GM08714 (cell line): ENCODE results near the gene RCOR1.
"Not testable (repeated sequence)": the region's sequence is repeated elsewhere in the genome, so short reads cannot be mapped to it uniquely, and the experiment has no call there.

Experiments
- H3K4me3 ChIP-seq: fragments of 200-500 bp; sonication (Bioruptor generic); 2 replicates; pipeline ENCODE4 v1.5.1; 2014; ENCODE audit warnings: mild to moderate bottlenecking, low read length, inconsistent platforms
- ZNF274 ChIP-seq: IDR thresholded peaks from 2 replicates; pipeline ENCODE4 v1.6.1; 2012; ENCODE audit warnings: mild to moderate bottlenecking, low read depth, low read length

RCOR1 gene

GRCh38 chr14:102620413-102620812 lies 28.0 kb downstream of the RCOR1 start:
- H3K4me3 ChIP-seq = no peak overlapping the region
- TF ChIP-seq ZNF274 = no peak

GRCh38 chr14:102622262-102622885 lies 29.9 kb downstream of the RCOR1 start:
- TF ChIP-seq ZNF274 = no peak
- no peak overlapping the region for H3K4me3 ChIP-seq

DNA sequence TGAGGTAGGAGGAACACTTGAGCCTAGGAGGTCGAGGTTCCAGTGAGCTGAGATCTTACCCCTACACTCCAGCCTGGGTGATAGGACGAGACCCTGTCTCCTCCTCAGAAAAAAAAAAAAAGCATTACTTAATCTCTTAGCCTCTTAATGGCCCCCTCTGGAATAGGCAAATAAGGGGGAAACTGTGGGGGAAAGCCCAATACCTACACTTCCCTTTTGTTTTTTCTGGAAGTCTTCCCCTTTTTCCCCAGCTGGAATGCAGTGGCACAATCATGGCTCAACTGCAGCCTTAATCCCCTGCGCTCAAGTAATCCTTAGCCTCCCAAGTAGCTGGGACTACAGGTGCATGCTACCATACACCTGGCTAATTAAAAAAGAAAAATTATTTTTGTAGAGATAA lies 32.2 kb downstream of the RCOR1 start:
- no peak overlapping the region for H3K4me3 ChIP-seq
- TF ChIP-seq ZNF274 = no peak

- H3K4me3 ChIP-seq = no peak overlapping the region
- TF ChIP-seq ZNF274 = no peak
Observed at GRCh38 chr14:102625564-102626296, 33.3 kb downstream of the RCOR1 start.

DNA sequence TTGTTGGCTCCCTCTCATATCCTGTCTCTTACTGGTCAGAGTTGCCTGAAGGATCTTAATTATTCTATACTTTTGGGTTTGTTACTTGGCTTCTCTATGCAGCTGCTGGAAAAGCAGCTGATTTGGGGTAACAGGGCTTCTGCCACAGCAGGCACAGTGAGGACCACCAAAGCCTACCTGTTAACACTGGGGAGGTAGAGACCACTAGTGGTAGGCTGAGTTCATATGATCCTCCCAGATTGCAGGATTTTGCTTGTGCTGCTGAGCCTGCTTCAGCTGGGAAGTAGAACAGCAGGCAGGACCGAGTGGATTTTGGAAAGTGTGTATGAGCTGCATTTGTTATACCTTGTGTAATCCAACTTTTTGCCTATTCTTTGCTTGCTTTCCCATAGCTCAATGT lies 34.1 kb downstream of the RCOR1 start:
- no peak for TF ChIP-seq ZNF274
- no peak overlapping the region for H3K4me3 ChIP-seq

GRCh38 chr14:102629011-102629444 lies 36.6 kb downstream of the RCOR1 start:
- no peak overlapping the region for H3K4me3 ChIP-seq
- no peak for TF ChIP-seq ZNF274

GRCh38 chr14:102629808-102630350 lies 37.4 kb downstream of the RCOR1 start:
- no peak for TF ChIP-seq ZNF274
- H3K4me3 ChIP-seq = no peak overlapping the region

DNA sequence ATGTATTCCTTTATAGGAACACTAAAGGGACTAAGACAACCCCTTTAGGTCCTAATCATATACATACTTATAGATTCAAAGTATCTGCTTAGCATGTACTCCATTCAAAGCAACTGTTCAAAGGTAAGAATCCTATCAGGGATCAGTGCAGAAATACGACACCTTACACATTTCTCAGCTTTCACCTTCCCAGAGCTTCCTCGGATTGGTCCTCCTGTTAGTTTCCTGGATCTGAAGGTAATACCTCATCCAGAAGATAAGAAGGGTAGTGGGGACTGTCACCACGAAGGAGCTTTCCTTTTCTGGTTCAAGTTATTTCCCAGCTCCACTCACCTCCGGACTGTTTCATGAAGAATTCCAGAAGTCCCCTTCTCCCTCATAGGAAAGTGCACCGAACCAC lies 38.0 kb downstream of the RCOR1 start:
- no peak overlapping the region for H3K4me3 ChIP-seq
- no peak for TF ChIP-seq ZNF274

- no peak for TF ChIP-seq ZNF274
Observed at GRCh38 chr14:102630881-102631280, 38.4 kb downstream of the RCOR1 start.

DNA sequence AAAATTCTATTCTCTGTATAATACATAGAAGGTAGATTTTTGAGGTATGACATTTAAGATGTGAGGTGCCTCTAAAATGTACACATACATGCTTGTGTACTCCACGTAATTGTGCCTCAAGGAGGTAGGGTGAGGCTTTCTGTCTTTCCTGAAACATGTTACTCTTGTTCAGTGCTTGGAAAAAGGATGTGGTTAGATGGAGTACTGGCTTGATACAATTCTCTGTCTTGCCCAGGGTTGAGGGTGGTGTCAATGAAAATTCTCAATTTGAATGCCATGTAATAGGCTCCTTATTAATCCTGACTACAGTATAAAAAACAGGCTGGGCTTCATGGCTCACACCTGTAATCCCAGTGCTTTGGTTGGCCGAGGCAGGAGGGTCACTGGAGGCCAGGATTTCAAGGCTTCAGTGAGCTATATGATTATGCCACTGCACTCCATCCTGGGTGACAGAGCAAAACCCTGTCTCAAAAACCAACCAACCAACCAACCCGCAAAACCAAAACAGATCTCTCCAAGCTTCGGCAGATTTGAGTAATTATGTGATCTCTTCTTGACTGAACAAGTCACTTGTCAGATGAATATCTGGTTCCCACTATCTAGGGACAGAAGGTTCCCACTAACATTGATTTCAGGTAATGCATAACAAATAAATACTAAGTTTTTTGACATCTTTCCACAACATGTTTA lies 41.6 kb downstream of the RCOR1 start:
- TF ChIP-seq ZNF274 = no peak
- H3K4me3 ChIP-seq = no peak overlapping the region

More at GRCh38 chr14:102630881-102631280, 38.4 kb downstream of the RCOR1 start:
- H3K4me3 ChIP-seq = no peak overlapping the region

DNA sequence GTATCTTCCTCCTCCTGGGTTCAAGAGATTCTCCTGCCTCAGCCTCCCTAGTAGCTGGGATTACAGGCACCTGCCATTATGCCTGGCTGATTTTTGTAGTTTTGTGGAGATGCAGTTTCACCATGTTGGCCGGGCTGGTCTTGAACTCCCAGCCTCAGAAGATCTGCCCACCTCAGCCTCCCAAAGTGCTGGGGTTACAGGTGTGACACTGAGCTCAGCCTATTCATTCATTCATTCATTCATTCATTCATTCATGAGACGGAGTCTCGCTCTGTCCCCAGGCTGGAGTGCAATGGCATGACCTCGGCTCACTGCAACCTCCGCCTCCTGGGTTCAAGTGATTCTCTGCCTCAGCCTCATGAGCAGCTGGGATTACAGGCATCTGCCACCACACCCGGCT lies 47.2 kb downstream of the RCOR1 start:
- H3K4me3 ChIP-seq = not testable (repeated sequence)

GRCh38 chr14:102644523-102644922 lies 52.1 kb downstream of the RCOR1 start:
- no peak overlapping the region for H3K4me3 ChIP-seq
- TF ChIP-seq ZNF274 = no peak

- H3K4me3 ChIP-seq = no peak overlapping the region
- TF ChIP-seq ZNF274 = no peak
Observed at GRCh38 chr14:102645746-102646440, 53.4 kb downstream of the RCOR1 start.

DNA sequence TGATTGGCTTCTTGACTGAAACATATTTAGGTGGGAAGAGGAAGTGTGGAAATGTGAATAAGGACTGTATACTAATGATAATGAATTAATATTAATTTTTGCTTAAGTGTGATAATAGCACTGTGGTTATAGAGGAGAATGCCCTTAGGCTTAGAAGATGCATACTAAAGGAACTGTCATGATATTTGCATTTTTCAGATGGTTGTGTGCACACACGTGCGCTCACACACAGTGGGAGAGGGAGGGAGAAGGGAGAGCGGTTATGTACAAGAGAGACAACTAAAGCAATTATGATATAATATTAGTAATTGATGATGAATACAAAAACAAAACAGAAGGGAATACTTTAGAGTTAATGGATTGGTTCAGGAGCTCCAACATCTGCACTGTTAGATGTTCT lies 54.2 kb downstream of the RCOR1 start:
- no peak overlapping the region for H3K4me3 ChIP-seq

More for the DNA sequence above, 54.2 kb downstream of the RCOR1 start:
- no peak for TF ChIP-seq ZNF274
